ENCODE results near the gene VIPR1. TPM values are rescaled to one million over a fixed set of nuclear protein-coding genes. Genes with fewer than 3 reads are reported as not detected.

The VIPR1 gene
- total and polyA plus RNA-seq, 8 donors = 2.2 to 170 (median 10.1) TPM

- TF ChIP-seq EP300 (IDR thresholded peaks at IDR 0.05) = no peak
- no peak for TF ChIP-seq POLR2A (IDR thresholded peaks at IDR 0.05)
- no peak for TF ChIP-seq CTCF (IDR thresholded peaks at IDR 0.05)
- TF ChIP-seq POLR2AphosphoS5 (IDR thresholded peaks at IDR 0.05) = no peak
- Histone ChIP-seq H3K4me3 (no peak overlapping the region), H3K36me3 (no peaks in the 10 kb centered on the region), H3K27ac (no peak overlapping the region), H3K27me3 (peaks cover 0 to 50% (median 19%) of the 10 kb centered on the region in 3 donors), H3K4me1 (peaks cover 18 to 35% (median 27%) of the 10 kb centered on the region in 4 donors), H3K9me3 (no peaks in the 10 kb centered on the region)
- WGBS, 5 donors = 87 to 96% (median 90%) methylated on average over 3 of the region's 3 CpGs
- peak in 1 of 2 donors; percentile 10 for DNase-seq
- intact Hi-C loops (cut with DNase I; ENCODE audit: low total_unique reads) = no loop called here
Observed at GRCh38 chr3:42499478-42499871, 3.0 kb upstream of the VIPR1 start.

GRCh38 chr3:42500091-42500490, 2.4 kb upstream of the VIPR1 start:
- Histone ChIP-seq H3K4me3 (no peak overlapping the region), H3K36me3 (no peaks in the 10 kb centered on the region), H3K27ac (no peak overlapping the region), H3K9me3 (no peaks in the 10 kb centered on the region), H3K27me3 (peaks cover 0 to 50% (median 19%) of the 10 kb centered on the region in 3 donors), H3K4me1 (peaks cover 18 to 35% (median 27%) of the 10 kb centered on the region in 4 donors)
- peak in 1 of 2 donors; percentile 17 for DNase-seq
- intact Hi-C loops (cut with DNase I; ENCODE audit: low total_unique reads) = no loop called here
- no peak for TF ChIP-seq EP300 (IDR thresholded peaks at IDR 0.05)
- 61 to 90% (median 63%) methylated on average over 2 of the region's 2 CpGs for WGBS, 5 donors

- intact Hi-C loops (cut with DNase I; ENCODE audit: low total_unique reads) = no loop called here
- 36 to 65% (median 50%) methylated on average over 4 of the region's 4 CpGs for whole genome bisulfite sequencing, 5 donors
- Histone ChIP-seq H3K4me1 (peaks cover 18 to 35% (median 27%) of the 10 kb centered on the region in 4 donors), H3K9me3 (no peaks in the 10 kb centered on the region), H3K27ac (no peak overlapping the region), H3K27me3 (peaks cover 0 to 50% (median 19%) of the 10 kb centered on the region in 3 donors), H3K36me3 (no peaks in the 10 kb centered on the region), H3K4me3 (peak overlapping the region in 1 of 4 donors; percentile 67)
- TF ChIP-seq POLR2AphosphoS5 (IDR thresholded peaks at IDR 0.05) (no peak), CTCF (IDR thresholded peaks at IDR 0.05) (no peak), EP300 (IDR thresholded peaks at IDR 0.05) (no peak), POLR2A (IDR thresholded peaks at IDR 0.05) (no peak)
- peak in 1 of 2 donors; percentile 20 for DNase-seq
Observed at GRCh38 chr3:42500909-42501308, 1.5 kb upstream of the VIPR1 start.

GRCh38 chr3:42501321-42501680, 1.1 kb upstream of the VIPR1 start:
- DNase-seq = peak; percentile 25 to 36
- H3K27ac ChIP-seq = peak overlapping the region in 1 of 5 donors; percentile 78
- peaks cover 0 to 50% (median 19%) of the 10 kb centered on the region in 3 donors for H3K27me3 ChIP-seq
- 9 to 13% (median 10%) methylated on average over 16 to 27 of the region's 27 CpGs for WGBS, 5 donors
- no peak for TF ChIP-seq POLR2AphosphoS5 (IDR thresholded peaks at IDR 0.05)
- TF ChIP-seq EP300 (IDR thresholded peaks at IDR 0.05) = no peak
- no peak for TF ChIP-seq CTCF (IDR thresholded peaks at IDR 0.05)
- no peak for TF ChIP-seq POLR2A (IDR thresholded peaks at IDR 0.05)
- no peaks in the 10 kb centered on the region for H3K9me3 ChIP-seq
- no peaks in the 10 kb centered on the region for H3K36me3 ChIP-seq
- H3K4me3 ChIP-seq = peak overlapping the region; percentile 61 to 67 (median 62)
- intact Hi-C loops (cut with DNase I; ENCODE audit: low total_unique reads) = no loop called here
- H3K4me1 ChIP-seq = peaks cover 18 to 35% (median 27%) of the 10 kb centered on the region in 4 donors

GRCh38 chr3:42501681-42502428, 588 bp upstream of the VIPR1 start:
- H3K27ac ChIP-seq = peak overlapping the region; percentile 54 to 79 (median 70)
- 1% methylated on average over 35 to 46 of the region's 46 CpGs for WGBS, 5 donors
- TF ChIP-seq CTCF (IDR thresholded peaks at IDR 0.05) (peak in 4 of 7 experiments; percentile 47 to 69 (median 53)), POLR2A (IDR thresholded peaks at IDR 0.05) (no peak), EP300 (IDR thresholded peaks at IDR 0.05) (no peak), POLR2AphosphoS5 (IDR thresholded peaks at IDR 0.05) (peak in 1 of 3 donors; percentile 14)

More at GRCh38 chr3:42501681-42502428, 588 bp upstream of the VIPR1 start:
- intact Hi-C loops (cut with DNase I; ENCODE audit: low total_unique reads) = no loop called here
- peak; percentile 78 to 85 for DNase-seq
- Histone ChIP-seq H3K9me3 (no peaks in the 10 kb centered on the region), H3K36me3 (no peaks in the 10 kb centered on the region), H3K4me3 (peak overlapping the region; percentile 61 to 67 (median 62)), H3K27me3 (peaks cover 0 to 50% (median 19%) of the 10 kb centered on the region in 3 donors), H3K4me1 (peaks cover 18 to 33% (median 27%) of the 10 kb centered on the region in 4 donors)
